ENCODE measurements around the gene ARHGAP31.

DNA sequence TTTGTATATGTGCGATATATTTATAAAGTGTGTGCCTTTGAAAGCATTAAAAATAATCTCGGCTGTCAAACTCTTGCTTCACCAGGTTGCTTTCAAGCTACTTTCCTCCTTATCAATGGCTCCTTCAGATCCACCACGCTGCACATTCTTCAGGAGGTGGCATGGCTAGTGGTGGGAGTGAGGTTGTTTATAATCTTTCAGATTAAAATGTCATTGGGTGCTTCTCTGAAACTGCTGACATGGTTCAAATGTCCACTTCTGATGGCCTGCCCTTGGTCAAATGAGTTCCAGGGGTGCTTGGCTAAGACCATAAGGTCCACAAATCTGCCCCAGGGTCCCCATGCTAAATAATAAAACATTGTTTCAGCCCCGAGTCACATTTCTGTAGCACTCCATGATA lies 36.7 kb downstream of the ARHGAP31 start:
- TF ChIP-seq, protein P1, sequence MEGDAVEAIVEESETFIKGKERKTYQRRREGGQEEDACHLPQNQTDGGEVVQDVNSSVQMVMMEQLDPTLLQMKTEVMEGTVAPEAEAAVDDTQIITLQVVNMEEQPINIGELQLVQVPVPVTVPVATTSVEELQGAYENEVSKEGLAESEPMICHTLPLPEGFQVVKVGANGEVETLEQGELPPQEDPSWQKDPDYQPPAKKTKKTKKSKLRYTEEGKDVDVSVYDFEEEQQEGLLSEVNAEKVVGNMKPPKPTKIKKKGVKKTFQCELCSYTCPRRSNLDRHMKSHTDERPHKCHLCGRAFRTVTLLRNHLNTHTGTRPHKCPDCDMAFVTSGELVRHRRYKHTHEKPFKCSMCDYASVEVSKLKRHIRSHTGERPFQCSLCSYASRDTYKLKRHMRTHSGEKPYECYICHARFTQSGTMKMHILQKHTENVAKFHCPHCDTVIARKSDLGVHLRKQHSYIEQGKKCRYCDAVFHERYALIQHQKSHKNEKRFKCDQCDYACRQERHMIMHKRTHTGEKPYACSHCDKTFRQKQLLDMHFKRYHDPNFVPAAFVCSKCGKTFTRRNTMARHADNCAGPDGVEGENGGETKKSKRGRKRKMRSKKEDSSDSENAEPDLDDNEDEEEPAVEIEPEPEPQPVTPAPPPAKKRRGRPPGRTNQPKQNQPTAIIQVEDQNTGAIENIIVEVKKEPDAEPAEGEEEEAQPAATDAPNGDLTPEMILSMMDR (IDR thresholded peaks at IDR 0.05) = no peak
- TF ChIP-seq POLR2A (IDR thresholded peaks at IDR 0.05) = no peak
